DOHH2 (cell line): ENCODE results near the gene COX8A.

Source experiments
- H3F3A ChIP-seq: fragments of 200-600 bp; sonication (generic), shearing (Covaris generic); 2 replicates; pipeline ENCODE4 v1.6.0; 2016; ENCODE audit warnings: antibody characterized with exemption, mild to moderate bottlenecking; ENCODE audit not compliant: control insufficient read depth, insufficient read depth
- H3K27ac ChIP-seq: fragments of 200-600 bp; sonication (generic); 2 replicates; pipeline ENCODE4 v1.5.1; 2014; ENCODE audit warnings: low read depth, mild to moderate bottlenecking, low read length, moderate library complexity
- H3K27me3 ChIP-seq: fragments of 200-600 bp; sonication (generic); 2 replicates; pipeline ENCODE4 v1.6.1; 2014; ENCODE audit warnings: mild to moderate bottlenecking, low read length, mixed read lengths; ENCODE audit not compliant: control insufficient read depth
- H3K36me3 ChIP-seq: fragments of 200-600 bp; sonication (generic); 2 replicates; pipeline ENCODE4 v1.6.1; 2014; ENCODE audit warnings: mild to moderate bottlenecking, low read length, moderate library complexity, mixed read lengths; ENCODE audit not compliant: control insufficient read depth
- H3K4me1 ChIP-seq: fragments of 200-600 bp; sonication (generic); 2 replicates; pipeline ENCODE4 v1.6.1; 2014; ENCODE audit warnings: mild to moderate bottlenecking, low read length, mixed read lengths; ENCODE audit not compliant: control insufficient read depth
- H3K4me2 ChIP-seq: fragments of 200-600 bp; sonication (generic); 2 replicates; pipeline ENCODE4 v1.6.0; 2014; ENCODE audit warnings: mild to moderate bottlenecking, low read length, moderate library complexity
- H3K4me3 ChIP-seq: fragments of 200-600 bp; sonication (generic); 2 replicates; pipeline ENCODE4 v1.5.1; 2014; ENCODE audit warnings: mild to moderate bottlenecking, low read length, mixed read lengths
- H3K79me2 ChIP-seq: fragments of 200-600 bp; sonication (generic); 2 replicates; pipeline ENCODE4 v1.6.1; 2014; ENCODE audit warnings: mild to moderate bottlenecking, low read length, mixed read lengths; ENCODE audit not compliant: control insufficient read depth
- H3K9me2 ChIP-seq: fragments of 200-600 bp; sonication (generic); replicated peaks from 2 replicates; pipeline ENCODE4 v1.6.1; 2014; ENCODE audit warnings: mild to moderate bottlenecking, low read length, mixed read lengths; ENCODE audit not compliant: control insufficient read depth
- H3K9me3 ChIP-seq: fragments of 200-600 bp; sonication (generic); 2 replicates; pipeline ENCODE4 v1.6.1; 2014; ENCODE audit warnings: antibody characterized with exemption, low read length, mixed read lengths; ENCODE audit not compliant: control insufficient read depth, insufficient read depth
- H4K20me1 ChIP-seq: fragments of 200-600 bp; sonication (generic); 2 replicates; pipeline ENCODE4 v1.6.0; 2014; ENCODE audit warnings: low read depth, mild to moderate bottlenecking, antibody characterized with exemption, low read length, moderate library complexity; ENCODE audit not compliant: control insufficient read depth, insufficient read depth
- CTCF ChIP-seq: fragments of 200-600 bp; sonication (generic); IDR thresholded peaks from one replicate; pipeline ENCODE4 v1.5.1; 2014; ENCODE audit warnings: antibody characterized with exemption, mild to moderate bottlenecking, low read depth, low read length; ENCODE audit not compliant: poor library complexity, severe bottlenecking
- EZH2phosphoT487 ChIP-seq: fragments of 200-600 bp; sonication (generic); IDR thresholded peaks from 2 replicates; pipeline ENCODE4 v1.6.1; 2017; ENCODE audit warnings: borderline replicate concordance, mild to moderate bottlenecking, antibody characterized with exemption, low read length, moderate library complexity, mixed read lengths

Gene COX8A

DNA sequence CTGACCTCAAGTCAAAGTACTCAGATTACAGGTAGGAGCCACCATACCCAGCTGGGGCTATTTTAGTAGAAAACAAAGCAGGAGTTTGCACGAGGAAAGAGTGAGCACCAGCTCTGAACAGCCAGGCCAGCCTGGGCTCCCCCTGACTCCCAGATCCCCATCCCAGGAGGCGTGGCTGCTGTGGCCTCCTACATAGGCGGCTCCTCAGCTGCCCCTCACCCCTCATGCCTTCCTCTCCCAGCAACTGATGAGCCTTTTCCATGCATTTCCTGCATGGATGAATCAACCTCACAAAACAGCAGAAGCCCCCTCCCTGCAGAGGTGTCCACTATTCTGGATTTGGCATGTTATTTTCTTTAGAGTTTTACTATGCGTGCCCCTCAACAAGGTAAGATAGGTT, 50.8 kb downstream of the COX8A start:
- no peaks in the 10 kb centered on the region for H4K20me1 ChIP-seq
- H3K9me3 ChIP-seq: no peaks in the 10 kb centered on the region
- H3K27me3 ChIP-seq: peaks cover 29% of the 10 kb centered on the region
- peaks cover 14% of the 10 kb centered on the region for H3K4me1 ChIP-seq
- H3K36me3 ChIP-seq: no peaks in the 10 kb centered on the region
- no peak overlapping the region for H3K4me3 ChIP-seq
- no peaks in the 10 kb centered on the region for H3K79me2 ChIP-seq
- H3K4me2 ChIP-seq: no peak overlapping the region
- H3F3A ChIP-seq: no peaks in the 10 kb centered on the region
- TF ChIP-seq EZH2phosphoT487 (no peak), CTCF (no peak)
- H3K9me2 ChIP-seq: no peaks in the 10 kb centered on the region
- no peak overlapping the region for H3K27ac ChIP-seq
